ENCODE measurements around the gene SH2D1B.

SH2D1B gene

GRCh38 chr1:162383091-162383490 is 28.8 kb downstream of the SH2D1B start:
- Histone ChIP-seq H3K27ac (ENCODE audit: low read depth, low read length) (no peak overlapping the region), H3K4me3 (ENCODE audit: low read depth in 1 of 2, low read length in 2 of 2) (peak overlapping the region in 1 of 2 donors; percentile 1), H3K36me3 (ENCODE audit: control insufficient read depth in 1 of 2, insufficient read depth in 2 of 2, low read length in 2 of 2) (peaks cover 0 to 12% of the 10 kb centered on the region in 2 donors), H3K9ac (ENCODE audit: low read depth in 1 of 2, low read length in 2 of 2) (no peak overlapping the region), H3K9me3 (ENCODE audit: control insufficient read depth in 1 of 2, low read length in 2 of 2) (no peaks in the 10 kb centered on the region), H3K27me3 (ENCODE audit: control insufficient read depth in 1 of 2, insufficient read depth in 2 of 2, low read length in 2 of 2) (no peaks in the 10 kb centered on the region), H3K4me1 (ENCODE audit: control insufficient read depth in 1 of 2, insufficient read depth in 2 of 2, low read length in 2 of 2) (peaks cover 23 to 31% of the 10 kb centered on the region in 2 donors)

DNA sequence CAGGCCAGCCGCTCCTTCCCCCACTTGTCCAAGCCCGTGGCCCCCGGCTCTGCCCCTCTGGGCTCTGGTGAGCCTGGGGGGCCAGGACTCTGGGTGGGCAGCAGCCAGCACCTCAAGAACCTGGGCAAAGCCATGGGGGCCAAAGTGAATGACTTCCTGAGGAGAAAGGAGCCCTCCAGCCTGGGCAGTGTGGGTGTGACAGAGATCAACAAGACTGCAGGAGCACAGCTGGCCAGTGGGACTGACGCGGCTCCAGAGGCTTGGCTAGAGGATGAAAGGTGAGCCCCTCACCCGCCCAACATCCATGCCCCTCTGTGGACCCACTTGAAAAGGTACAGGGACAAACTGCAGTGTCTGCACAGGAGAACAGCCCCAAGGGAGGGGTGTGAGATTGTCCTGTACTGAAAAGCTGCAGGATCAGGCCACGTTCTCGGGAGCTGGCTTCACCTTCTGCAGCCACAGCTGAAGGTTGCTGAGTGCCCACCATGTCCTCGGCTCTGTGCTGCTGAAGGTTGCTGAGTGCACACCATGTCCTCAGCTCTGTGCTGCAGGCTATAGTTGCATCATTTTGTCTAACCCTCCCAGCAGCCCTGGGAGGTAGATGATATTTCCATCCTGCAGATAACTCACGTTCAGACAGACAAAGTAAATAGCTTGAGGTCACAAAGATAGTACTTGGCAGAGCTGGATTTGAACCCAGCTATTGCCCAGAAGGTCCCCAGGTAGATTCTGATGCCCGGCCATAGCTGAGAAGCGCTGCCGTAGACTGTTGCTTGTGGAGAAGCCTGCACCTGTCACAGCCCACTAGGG is 29.8 kb downstream of the SH2D1B start:
- no peaks in the 10 kb centered on the region for H3K9me3 ChIP-seq (ENCODE audit: control insufficient read depth in 1 of 2, low read length in 2 of 2)
- H3K4me1 ChIP-seq (ENCODE audit: control insufficient read depth in 1 of 2, insufficient read depth in 2 of 2, low read length in 2 of 2): peaks cover 23 to 31% of the 10 kb centered on the region in 2 donors
- no peaks in the 10 kb centered on the region for H3K27me3 ChIP-seq (ENCODE audit: control insufficient read depth in 1 of 2, insufficient read depth in 2 of 2, low read length in 2 of 2)
- H3K27ac ChIP-seq (ENCODE audit: low read depth, low read length): peak overlapping the region; percentile 86
- peak overlapping the region; percentile 36 to 52 for H3K9ac ChIP-seq (ENCODE audit: low read depth in 1 of 2, low read length in 2 of 2)
- H3K36me3 ChIP-seq (ENCODE audit: control insufficient read depth in 1 of 2, insufficient read depth in 2 of 2, low read length in 2 of 2): peaks cover 0 to 12% of the 10 kb centered on the region in 2 donors
- H3K4me3 ChIP-seq (ENCODE audit: low read depth in 1 of 2, low read length in 2 of 2): peak overlapping the region; percentile 59

- Histone ChIP-seq H3K9ac (ENCODE audit: low read depth in 1 of 2, low read length in 2 of 2) (peak within 1 kb of the TSS; percentile 36 to 52), H3K27ac (ENCODE audit: low read depth, low read length) (peak within 1 kb of the TSS; percentile 86), H3K4me1 (ENCODE audit: control insufficient read depth in 1 of 2, insufficient read depth in 2 of 2, low read length in 2 of 2) (peaks cover 23 to 31% of the 10 kb centered on the region in 2 donors), H3K36me3 (ENCODE audit: control insufficient read depth in 1 of 2, insufficient read depth in 2 of 2, low read length in 2 of 2) (peaks cover 0 to 12% of the 10 kb centered on the region in 2 donors), H3K27me3 (ENCODE audit: control insufficient read depth in 1 of 2, insufficient read depth in 2 of 2, low read length in 2 of 2) (no peaks in the 10 kb centered on the region), H3K9me3 (ENCODE audit: control insufficient read depth in 1 of 2, low read length in 2 of 2) (no peaks in the 10 kb centered on the region), H3K4me3 (ENCODE audit: low read depth in 1 of 2, low read length in 2 of 2) (peak within 1 kb of the TSS; percentile 59)
Observed at GRCh38 chr1:162381383-162381782, 30.6 kb downstream of the SH2D1B start, which contains the start of gene C1orf226. TSS of gene C1orf226 (plus strand) at chr1:162381728. CDS start at chr1:162381902, 174 bp downstream.

DNA sequence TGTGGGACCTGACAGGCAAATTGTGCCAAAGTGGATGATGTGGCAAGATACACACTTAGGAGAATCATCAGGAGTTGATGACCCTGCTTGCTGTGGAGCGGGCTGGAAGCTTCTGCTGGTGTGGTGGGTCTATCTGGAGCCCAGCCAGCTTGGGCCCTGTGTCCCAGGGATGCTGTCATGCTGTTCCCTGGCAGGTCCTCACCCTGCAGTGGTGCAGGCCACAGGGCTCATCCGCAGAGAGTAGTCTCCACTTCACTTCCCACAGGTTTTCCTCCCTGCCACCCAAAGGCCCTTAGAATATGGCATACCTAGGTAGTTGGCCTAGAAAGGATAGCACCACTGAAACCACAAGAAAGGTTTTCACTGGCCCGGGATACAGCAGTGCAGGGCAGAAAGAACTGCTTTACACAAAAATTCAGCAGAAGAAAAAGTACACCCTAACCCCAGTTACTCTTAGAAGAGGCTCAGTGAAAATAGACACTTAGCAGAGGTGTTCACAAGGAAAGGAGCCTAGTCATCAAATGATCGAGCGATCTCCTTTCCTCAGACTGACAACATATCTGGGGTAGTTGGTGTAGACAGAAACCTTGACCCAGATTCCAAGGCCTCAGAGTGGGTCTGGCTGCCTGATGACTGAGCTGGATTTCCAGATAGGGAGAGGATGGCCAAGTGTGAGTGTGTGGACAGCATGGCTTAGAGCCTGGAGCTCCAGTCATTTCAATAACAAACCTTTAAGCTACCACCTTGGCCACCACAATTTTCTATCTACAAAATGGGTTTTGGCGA is 31.7 kb downstream of the SH2D1B start:
- Histone ChIP-seq H3K9me3 (ENCODE audit: control insufficient read depth in 1 of 2, low read length in 2 of 2) (no peaks in the 10 kb centered on the region), H3K36me3 (ENCODE audit: control insufficient read depth in 1 of 2, insufficient read depth in 2 of 2, low read length in 2 of 2) (peaks cover 0 to 12% of the 10 kb centered on the region in 2 donors), H3K9ac (ENCODE audit: low read depth in 1 of 2, low read length in 2 of 2) (no peak overlapping the region), H3K27ac (ENCODE audit: low read depth, low read length) (no peak overlapping the region), H3K4me1 (ENCODE audit: control insufficient read depth in 1 of 2, insufficient read depth in 2 of 2, low read length in 2 of 2) (peaks cover 23 to 31% of the 10 kb centered on the region in 2 donors), H3K4me3 (ENCODE audit: low read depth in 1 of 2, low read length in 2 of 2) (no peak overlapping the region), H3K27me3 (ENCODE audit: control insufficient read depth in 1 of 2, insufficient read depth in 2 of 2, low read length in 2 of 2) (no peaks in the 10 kb centered on the region)

GRCh38 chr1:162376691-162377090 is 35.2 kb downstream of the SH2D1B start, which contains the start of gene SPATA46:
TSS of gene SPATA46 (minus strand) at chr1:162376854. CDS start at chr1:162376790, 64 bp downstream.
- H3K9ac ChIP-seq (ENCODE audit: low read depth in 1 of 2, low read length in 2 of 2): no peak within 1 kb of the TSS
- H3K27me3 ChIP-seq (ENCODE audit: control insufficient read depth in 1 of 2, insufficient read depth in 2 of 2, low read length in 2 of 2): no peaks in the 10 kb centered on the region
- H3K9me3 ChIP-seq (ENCODE audit: control insufficient read depth in 1 of 2, low read length in 2 of 2): no peaks in the 10 kb centered on the region
- peaks cover 19 to 27% of the 10 kb centered on the region in 2 donors for H3K4me1 ChIP-seq (ENCODE audit: control insufficient read depth in 1 of 2, insufficient read depth in 2 of 2, low read length in 2 of 2)
- no peaks in the 10 kb centered on the region for H3K36me3 ChIP-seq (ENCODE audit: control insufficient read depth in 1 of 2, insufficient read depth in 2 of 2, low read length in 2 of 2)
- H3K4me3 ChIP-seq (ENCODE audit: low read depth in 1 of 2, low read length in 2 of 2): no peak within 1 kb of the TSS
- no peak within 1 kb of the TSS for H3K27ac ChIP-seq (ENCODE audit: low read depth, low read length)

GRCh38 chr1:162375463-162375862 is 36.5 kb downstream of the SH2D1B start:
- no peak overlapping the region for H3K9ac ChIP-seq (ENCODE audit: low read depth in 1 of 2, low read length in 2 of 2)
- H3K27ac ChIP-seq (ENCODE audit: low read depth, low read length): no peak overlapping the region
- peaks cover 14 to 18% of the 10 kb centered on the region in 2 donors for H3K4me1 ChIP-seq (ENCODE audit: control insufficient read depth in 1 of 2, insufficient read depth in 2 of 2, low read length in 2 of 2)
- H3K4me3 ChIP-seq (ENCODE audit: low read depth in 1 of 2, low read length in 2 of 2): no peak overlapping the region
- no peaks in the 10 kb centered on the region for H3K36me3 ChIP-seq (ENCODE audit: control insufficient read depth in 1 of 2, insufficient read depth in 2 of 2, low read length in 2 of 2)
- no peaks in the 10 kb centered on the region for H3K27me3 ChIP-seq (ENCODE audit: control insufficient read depth in 1 of 2, insufficient read depth in 2 of 2, low read length in 2 of 2)
- no peaks in the 10 kb centered on the region for H3K9me3 ChIP-seq (ENCODE audit: control insufficient read depth in 1 of 2, low read length in 2 of 2)

GRCh38 chr1:162374406-162374805 is 37.5 kb downstream of the SH2D1B start:
- Histone ChIP-seq H3K4me3 (ENCODE audit: low read depth in 1 of 2, low read length in 2 of 2) (no peak overlapping the region), H3K36me3 (ENCODE audit: control insufficient read depth in 1 of 2, insufficient read depth in 2 of 2, low read length in 2 of 2) (no peaks in the 10 kb centered on the region), H3K27me3 (ENCODE audit: control insufficient read depth in 1 of 2, insufficient read depth in 2 of 2, low read length in 2 of 2) (no peaks in the 10 kb centered on the region), H3K27ac (ENCODE audit: low read depth, low read length) (no peak overlapping the region), H3K9me3 (ENCODE audit: control insufficient read depth in 1 of 2, low read length in 2 of 2) (no peaks in the 10 kb centered on the region), H3K9ac (ENCODE audit: low read depth in 1 of 2, low read length in 2 of 2) (no peak overlapping the region), H3K4me1 (ENCODE audit: control insufficient read depth in 1 of 2, insufficient read depth in 2 of 2, low read length in 2 of 2) (peaks cover 14 to 17% of the 10 kb centered on the region in 2 donors)

DNA sequence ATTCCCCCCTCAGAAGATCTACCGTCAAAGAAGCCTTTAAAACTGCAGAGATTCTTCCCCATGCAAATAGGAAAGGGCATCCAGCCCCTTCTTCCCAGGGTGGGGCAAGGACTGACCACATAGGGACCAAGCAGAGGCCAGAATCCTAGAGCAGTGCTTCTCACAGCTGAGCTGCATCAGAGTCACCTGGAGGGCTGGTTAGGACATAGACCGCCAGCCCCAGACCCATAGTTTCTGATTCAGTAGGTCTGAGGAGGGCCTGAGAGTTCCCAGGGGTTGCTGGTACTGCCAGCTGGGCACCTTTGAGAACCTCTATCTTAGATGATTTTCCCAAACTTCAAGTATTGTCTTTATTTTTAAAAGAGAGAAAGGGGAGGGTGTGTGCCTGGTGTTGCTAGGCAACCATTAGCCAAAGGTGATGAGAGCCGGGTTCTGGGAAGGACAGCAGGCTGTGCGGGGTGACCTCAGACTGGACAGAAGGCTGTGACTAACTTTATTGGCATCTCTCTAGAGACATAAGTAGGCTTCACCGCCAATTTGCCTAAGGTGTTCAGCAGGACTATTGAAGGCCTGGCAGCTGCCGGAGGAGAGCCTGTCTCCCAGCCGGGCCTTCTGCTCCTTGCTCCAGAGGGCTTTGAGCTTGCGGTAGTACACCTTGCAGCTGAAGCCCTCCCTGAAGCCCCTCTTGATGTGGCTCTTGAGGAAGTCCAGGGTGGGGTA is 38.2 kb downstream of the SH2D1B start:
- no peaks in the 10 kb centered on the region for H3K9me3 ChIP-seq (ENCODE audit: control insufficient read depth in 1 of 2, low read length in 2 of 2)
- H3K4me1 ChIP-seq (ENCODE audit: control insufficient read depth in 1 of 2, insufficient read depth in 2 of 2, low read length in 2 of 2): peaks cover 14 to 17% of the 10 kb centered on the region in 2 donors
- H3K27ac ChIP-seq (ENCODE audit: low read depth, low read length): no peak overlapping the region
- no peaks in the 10 kb centered on the region for H3K27me3 ChIP-seq (ENCODE audit: control insufficient read depth in 1 of 2, insufficient read depth in 2 of 2, low read length in 2 of 2)
- peak overlapping the region in 1 of 2 donors; percentile 6 for H3K9ac ChIP-seq (ENCODE audit: low read depth in 1 of 2, low read length in 2 of 2)
- no peak overlapping the region for H3K4me3 ChIP-seq (ENCODE audit: low read depth in 1 of 2, low read length in 2 of 2)
- H3K36me3 ChIP-seq (ENCODE audit: control insufficient read depth in 1 of 2, insufficient read depth in 2 of 2, low read length in 2 of 2): no peaks in the 10 kb centered on the region

GRCh38 chr1:162373072-162373427 is 38.9 kb downstream of the SH2D1B start:
- Histone ChIP-seq H3K9ac (ENCODE audit: low read depth in 1 of 2, low read length in 2 of 2) (peak overlapping the region in 1 of 2 donors; percentile 6), H3K27me3 (ENCODE audit: control insufficient read depth in 1 of 2, insufficient read depth in 2 of 2, low read length in 2 of 2) (no peaks in the 10 kb centered on the region), H3K27ac (ENCODE audit: low read depth, low read length) (no peak overlapping the region), H3K4me3 (ENCODE audit: low read depth in 1 of 2, low read length in 2 of 2) (no peak overlapping the region), H3K9me3 (ENCODE audit: control insufficient read depth in 1 of 2, low read length in 2 of 2) (no peaks in the 10 kb centered on the region), H3K4me1 (ENCODE audit: control insufficient read depth in 1 of 2, insufficient read depth in 2 of 2, low read length in 2 of 2) (peaks cover 14 to 17% of the 10 kb centered on the region in 2 donors), H3K36me3 (ENCODE audit: control insufficient read depth in 1 of 2, insufficient read depth in 2 of 2, low read length in 2 of 2) (no peaks in the 10 kb centered on the region)

Measured in duodenal mucosa (tissue), 2 donors.